Gastroesophageal sphincter (tissue), 3 donors: ENCODE results near the gene NEIL1.

Source experiments
- EP300 ChIP-seq: sonication (generic); formaldehyde crosslinking; IDR thresholded peaks from one replicate; pipeline ENCODE4 v1.6.1; 2017; ENCODE audit warnings: antibody characterized with exemption, mild to moderate bottlenecking
- POLR2A ChIP-seq, 2 donors: fragments of 450-650 bp; IDR thresholded peaks; one replicate each; pipeline ENCODE4 v1.6.1; 2017; ENCODE audit warnings: antibody characterized with exemption in 2 of 2, mild to moderate bottlenecking in 2 of 2, moderate library complexity in 1 of 2
- TF ChIP-seq, protein P1 (sequence below), 4 experiments: fragments of 200-600 bp in 2 of 4; fragments of 450-650 bp in 2 of 4; sonication (generic) in 1 of 4; IDR thresholded peaks; one replicate each; pipeline ENCODE4 v1.5.1; 2017 to 2019; ENCODE audit warnings: antibody characterized with exemption in 4 of 4, mild to moderate bottlenecking in 2 of 4, moderate library complexity in 2 of 4

DNA sequence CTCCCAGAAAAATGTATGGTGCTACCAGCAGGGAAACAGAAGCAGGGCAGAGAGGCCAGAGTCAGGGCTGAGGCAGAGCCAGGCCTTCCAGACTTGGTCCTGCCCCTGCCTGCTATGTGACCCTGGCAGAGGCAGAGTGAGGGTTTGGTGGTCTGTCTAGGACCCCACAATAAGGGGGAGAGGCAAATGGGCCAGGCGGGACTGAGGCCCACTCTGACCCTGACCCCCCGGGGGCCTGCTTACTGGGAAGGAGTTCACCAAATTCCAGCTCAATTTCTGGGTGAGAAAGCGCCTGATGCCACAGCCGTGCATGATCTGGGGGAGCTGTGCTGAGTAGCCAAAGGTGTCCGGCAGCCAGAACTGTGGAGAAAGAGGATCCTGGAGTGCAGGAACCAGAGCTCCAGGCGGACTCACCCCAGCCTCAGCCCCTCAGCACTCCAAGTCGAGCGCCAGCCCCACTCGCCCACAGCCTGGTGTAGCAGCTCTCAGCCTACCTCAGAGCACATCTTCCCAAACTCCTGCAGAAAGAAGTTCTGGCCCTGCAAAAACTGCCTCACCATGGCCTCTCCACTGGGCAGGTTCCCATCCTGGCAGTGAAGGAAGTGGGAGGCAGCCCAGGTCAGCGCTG lies 14.6 kb downstream of the NEIL1 start:
- TF ChIP-seq, protein P1, sequence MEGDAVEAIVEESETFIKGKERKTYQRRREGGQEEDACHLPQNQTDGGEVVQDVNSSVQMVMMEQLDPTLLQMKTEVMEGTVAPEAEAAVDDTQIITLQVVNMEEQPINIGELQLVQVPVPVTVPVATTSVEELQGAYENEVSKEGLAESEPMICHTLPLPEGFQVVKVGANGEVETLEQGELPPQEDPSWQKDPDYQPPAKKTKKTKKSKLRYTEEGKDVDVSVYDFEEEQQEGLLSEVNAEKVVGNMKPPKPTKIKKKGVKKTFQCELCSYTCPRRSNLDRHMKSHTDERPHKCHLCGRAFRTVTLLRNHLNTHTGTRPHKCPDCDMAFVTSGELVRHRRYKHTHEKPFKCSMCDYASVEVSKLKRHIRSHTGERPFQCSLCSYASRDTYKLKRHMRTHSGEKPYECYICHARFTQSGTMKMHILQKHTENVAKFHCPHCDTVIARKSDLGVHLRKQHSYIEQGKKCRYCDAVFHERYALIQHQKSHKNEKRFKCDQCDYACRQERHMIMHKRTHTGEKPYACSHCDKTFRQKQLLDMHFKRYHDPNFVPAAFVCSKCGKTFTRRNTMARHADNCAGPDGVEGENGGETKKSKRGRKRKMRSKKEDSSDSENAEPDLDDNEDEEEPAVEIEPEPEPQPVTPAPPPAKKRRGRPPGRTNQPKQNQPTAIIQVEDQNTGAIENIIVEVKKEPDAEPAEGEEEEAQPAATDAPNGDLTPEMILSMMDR (IDR thresholded peaks at IDR 0.05): no peak
- TF ChIP-seq EP300 (no peak), POLR2A (IDR thresholded peaks at IDR 0.05) (no peak)
